PFSK-1 (cell line): Measurements from ENCODE around the gene PLA2G4A.

ENCODE experiments used
- POLR2AphosphoS5 ChIP-seq: IDR thresholded peaks from 2 replicates; pipeline ENCODE4 v1.6.1; 2012; ENCODE audit warnings: low read depth, mild to moderate bottlenecking, control low read depth, low read length, moderate library complexity
- REST ChIP-seq, 2 experiments: IDR thresholded peaks; 2 replicates each; pipeline versions ENCODE4 v1.6.1 to v1.8.0; 2011 to 2012; ENCODE audit warnings: low read depth in 2 of 2, low read length in 2 of 2, control low read depth in 1 of 2, inconsistent platforms in 1 of 2, mild to moderate bottlenecking in 1 of 2, moderate library complexity in 1 of 2; ENCODE audit not compliant: insufficient read depth in 1 of 2
- SIN3A ChIP-seq: IDR thresholded peaks from 2 replicates; pipeline ENCODE4 v1.6.1; 2012; ENCODE audit warnings: mild to moderate bottlenecking, low read length, moderate library complexity, borderline replicate concordance; ENCODE audit not compliant: insufficient read depth
- TAF1 ChIP-seq: IDR thresholded peaks from 2 replicates; pipeline ENCODE4 v1.6.1; 2012; ENCODE audit warnings: low read length, control low read depth, borderline replicate concordance; ENCODE audit not compliant: insufficient read depth

GRCh38 chr1:186984959-186985358, 156.2 kb downstream of the PLA2G4A start:
- TF ChIP-seq SIN3A, result no peak
- TF ChIP-seq TAF1, result no peak
- no peak for TF ChIP-seq POLR2AphosphoS5
- no peak for TF ChIP-seq REST (IDR thresholded peaks at IDR 0.05; ENCODE audit: insufficient read depth in 1 of 2, low read depth in 2 of 2, low read length in 2 of 2)
